Measurements from ENCODE around the gene SORCS3. TPM values are rescaled to one million over a fixed set of nuclear protein-coding genes. Genes with fewer than 3 reads are reported as not detected.

The SORCS3 gene
- polyA plus RNA-seq, 3 donors: not detected

GRCh38 chr10:104925232-104925851, 284.3 kb downstream of the SORCS3 start:
- Histone ChIP-seq H3K36me3 (replicated peaks in 1 of 2; ENCODE audit: control insufficient read depth in 1 of 2, insufficient read depth in 2 of 2, low read length in 2 of 2) (no peaks in the 10 kb centered on the region), H3K27me3 (ENCODE audit: control insufficient read depth in 2 of 2, insufficient read depth in 2 of 2, low read length in 2 of 2) (no peaks in the 10 kb centered on the region), H4K20me1 (ENCODE audit: insufficient read depth, low read length) (no peaks in the 10 kb centered on the region), H3K4me3 (replicated peaks in 1 of 3; ENCODE audit: low read depth in 2 of 3, low read length in 3 of 3) (no peak overlapping the region), H3K9ac (ENCODE audit: insufficient read depth, low read length, poor library complexity, severe bottlenecking) (no peak overlapping the region), H3K27ac (ENCODE audit: low read depth in 1 of 2, low read length in 2 of 2) (no peak overlapping the region), H2AFZ (ENCODE audit: insufficient read depth, low read depth, low read length, poor library complexity, severe bottlenecking) (no peak overlapping the region), H3K4me2 (replicated peaks; ENCODE audit: extremely low read depth, low read length, poor library complexity, severe bottlenecking) (no peak overlapping the region), H3K4me1 (ENCODE audit: control insufficient read depth in 1 of 2, insufficient read depth in 2 of 2, low read length in 2 of 2) (no peaks in the 10 kb centered on the region), H3K79me2 (ENCODE audit: insufficient read depth, low read length) (no peaks in the 10 kb centered on the region), H3K9me3 (replicated peaks in 1 of 2; ENCODE audit: control insufficient read depth in 1 of 2, insufficient read depth in 1 of 2, low read length in 2 of 2) (no peaks in the 10 kb centered on the region)
- no CpG with 5 or more reads among the region's 3 CpGs for WGBS (ENCODE audit: insufficient coverage)
- intact Hi-C loops (cut with micrococcal nuclease): loop anchor here in 1 of 2 donors (10.0 kb wide), 1 partner anchor 521 kb away; no protein-coding TSS in a partner anchor
- peak in 2 of 3 donors; percentile 1 to 9 for DNase-seq
- no peak overlapping the region for H3K4me3 Mint-ChIP-seq
- peaks cover 0 to 6% (median 2%) of the 10 kb centered on the region in 3 donors for H3K27me3 Mint-ChIP-seq (ENCODE audit: low read depth in 3 of 3)
- H3K36me3 Mint-ChIP-seq: no peaks in the 10 kb centered on the region
- H3K27ac Mint-ChIP-seq: no peak overlapping the region
- no peaks in the 10 kb centered on the region for H3K4me1 Mint-ChIP-seq
- peak; percentile 59 for TF ChIP-seq CTCF (IDR thresholded peaks at IDR 0.05)
- H3K9me3 Mint-ChIP-seq: peaks cover 0 to 3% (median 0%) of the 10 kb centered on the region in 7 donors

GRCh38 chr10:104928734-104929133, 287.6 kb downstream of the SORCS3 start:
- no peaks in the 10 kb centered on the region for H3K27me3 ChIP-seq (ENCODE audit: control insufficient read depth in 2 of 2, insufficient read depth in 2 of 2, low read length in 2 of 2)
- no peak overlapping the region for H3K4me2 ChIP-seq (replicated peaks; ENCODE audit: extremely low read depth, low read length, poor library complexity, severe bottlenecking)
- H3K9me3 ChIP-seq (replicated peaks in 1 of 2; ENCODE audit: control insufficient read depth in 1 of 2, insufficient read depth in 1 of 2, low read length in 2 of 2): no peaks in the 10 kb centered on the region
- H3K4me1 ChIP-seq (ENCODE audit: control insufficient read depth in 1 of 2, insufficient read depth in 2 of 2, low read length in 2 of 2): no peaks in the 10 kb centered on the region
- 89% methylated on average over 1 of the region's 2 CpGs for WGBS (ENCODE audit: insufficient coverage)
- H3K9me3 Mint-ChIP-seq: peaks cover 0 to 3% (median 0%) of the 10 kb centered on the region in 7 donors
- H4K20me1 ChIP-seq (ENCODE audit: insufficient read depth, low read length): no peaks in the 10 kb centered on the region
- no peaks in the 10 kb centered on the region for H3K36me3 ChIP-seq (replicated peaks in 1 of 2; ENCODE audit: control insufficient read depth in 1 of 2, insufficient read depth in 2 of 2, low read length in 2 of 2)
- H3K79me2 ChIP-seq (ENCODE audit: insufficient read depth, low read length): no peaks in the 10 kb centered on the region
- no peak for DNase-seq
- H3K27ac ChIP-seq (ENCODE audit: low read depth in 1 of 2, low read length in 2 of 2): no peak overlapping the region
- H3K27ac Mint-ChIP-seq: no peak overlapping the region
- H3K4me3 ChIP-seq (replicated peaks in 1 of 3; ENCODE audit: low read depth in 2 of 3, low read length in 3 of 3): no peak overlapping the region
- no peaks in the 10 kb centered on the region for H3K36me3 Mint-ChIP-seq
- no peak overlapping the region for H3K9ac ChIP-seq (ENCODE audit: insufficient read depth, low read length, poor library complexity, severe bottlenecking)
- no peak overlapping the region for H3K4me3 Mint-ChIP-seq
- no peak for TF ChIP-seq CTCF (IDR thresholded peaks at IDR 0.05)
- H3K27me3 Mint-ChIP-seq (ENCODE audit: low read depth in 3 of 3): peaks cover 0 to 6% (median 2%) of the 10 kb centered on the region in 3 donors
- no peak overlapping the region for H2AFZ ChIP-seq (ENCODE audit: insufficient read depth, low read depth, low read length, poor library complexity, severe bottlenecking)
- no peaks in the 10 kb centered on the region for H3K4me1 Mint-ChIP-seq
- intact Hi-C loops (cut with micrococcal nuclease): loop anchor here in 1 of 2 donors (10.0 kb wide), 1 partner anchor 524 kb away; no protein-coding TSS in a partner anchor
